GM18507 (cell line): ENCODE results near the gene KIF22.
"Not testable (repeated sequence)": the region's sequence is repeated elsewhere in the genome, so short reads cannot be mapped to it uniquely, and the experiment has no call there.

Experiments used
- DNase-seq: peaks from one replicate; pipeline ENCODE4 v3.0.0; 2011; ENCODE audit warnings: low read depth; ENCODE audit not compliant: insufficient read length; ENCODE audit errors: extremely low spot score
- FAIRE-seq: peaks from 2 replicates; lab custom pipeline; 2011; peaks lifted over from hg19 to GRCh38; lab: Jason Lieb, UNC

KIF22 gene

GRCh38 chr16:29790183-29790948, at the start of gene KIF22:
Gene KIF22, plus strand, starts transcription at chr16:29790751. Its CDS starts 9 bp downstream, at chr16:29790760.
- DNase-seq (peak; percentile 98), FAIRE-seq (peak; percentile 92)

- FAIRE-seq: no peak
Measured at GRCh38 chr16:29742683-29743275, 47.8 kb upstream of the KIF22 start.

GRCh38 chr16:29743475-29743826, 47.1 kb upstream of the KIF22 start:
- FAIRE-seq (no peak), DNase-seq (no peak)

More at GRCh38 chr16:29742683-29743275, 47.8 kb upstream of the KIF22 start:
- no peak for DNase-seq

- DNase-seq: no peak
- no peak for FAIRE-seq
Measured at GRCh38 chr16:29743827-29744531, 46.6 kb upstream of the KIF22 start.

GRCh38 chr16:29744541-29745101, 45.9 kb upstream of the KIF22 start:
- DNase-seq: no peak
- no peak for FAIRE-seq

GRCh38 chr16:29745121-29745852, 45.3 kb upstream of the KIF22 start:
- DNase-seq (no peak), FAIRE-seq (peak; percentile 83)

GRCh38 chr16:29745853-29746345, 44.7 kb upstream of the KIF22 start, which contains the start of gene C16orf54:
Gene C16orf54, minus strand, starts transcription at chr16:29745990. Its CDS starts 1,039 bp downstream, at chr16:29744951.
- peak; percentile 92 for FAIRE-seq

GRCh38 chr16:29746518-29746917, 44.0 kb upstream of the KIF22 start:
- DNase-seq, FAIRE-seq: not testable (repeated sequence)

More at GRCh38 chr16:29745853-29746345, 44.7 kb upstream of the KIF22 start, which contains the start of gene C16orf54:
- peak; percentile 67 for DNase-seq

GRCh38 chr16:29747947-29748759, 42.4 kb upstream of the KIF22 start:
- FAIRE-seq: no peak
- DNase-seq: no peak

- not testable (repeated sequence) for DNase-seq, FAIRE-seq
Measured at GRCh38 chr16:29748760-29749149, 41.8 kb upstream of the KIF22 start.

GRCh38 chr16:29753516-29753915, 37.0 kb upstream of the KIF22 start:
- DNase-seq (no peak), FAIRE-seq (peak; percentile 24)

- FAIRE-seq: no peak
- DNase-seq: no peak
Measured at GRCh38 chr16:29756654-29757053, 33.9 kb upstream of the KIF22 start.

- FAIRE-seq, DNase-seq: not testable (repeated sequence)
Measured at GRCh38 chr16:29757086-29757485, 33.5 kb upstream of the KIF22 start.

- DNase-seq (no peak), FAIRE-seq (no peak)
Measured at GRCh38 chr16:29757950-29758466, 32.5 kb upstream of the KIF22 start.

- DNase-seq: no peak
- no peak for FAIRE-seq
Measured at GRCh38 chr16:29760567-29761279, 29.8 kb upstream of the KIF22 start.

- not testable (repeated sequence) for FAIRE-seq, DNase-seq
Measured at GRCh38 chr16:29761280-29761651, 29.3 kb upstream of the KIF22 start.

GRCh38 chr16:29761882-29762281, 28.7 kb upstream of the KIF22 start:
- no peak for FAIRE-seq
- no peak for DNase-seq

GRCh38 chr16:29763326-29763725, 27.2 kb upstream of the KIF22 start:
- DNase-seq: no peak
- FAIRE-seq: no peak
